ENCODE data around the gene IL9.

DNA sequence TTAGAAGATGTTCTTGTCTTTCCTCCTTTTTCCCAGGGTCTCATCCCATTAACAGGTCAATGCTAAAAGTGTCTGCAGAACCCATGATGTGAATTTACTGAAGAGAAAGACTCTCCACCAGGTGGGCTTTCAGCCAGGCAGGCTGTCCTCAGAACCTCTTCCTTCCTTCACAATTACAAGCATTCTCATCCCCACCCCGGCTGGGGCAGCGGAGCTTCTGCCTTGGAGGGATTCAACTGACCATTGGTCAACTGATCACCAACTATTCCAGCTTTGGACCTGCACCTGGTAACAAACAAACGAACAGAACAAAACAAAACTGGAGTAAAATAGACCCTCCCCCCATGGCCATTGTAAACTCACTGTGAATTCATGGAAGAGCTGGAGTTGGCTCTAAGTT lies 12.6 kb downstream of the IL9 start:
- no peak for TF ChIP-seq POLR2AphosphoS5 (IDR thresholded peaks at IDR 0.05; ENCODE audit: borderline replicate concordance, low read depth, low read length)
- no peak for TF ChIP-seq EZH2 (IDR thresholded peaks at IDR 0.05)
- TF ChIP-seq FOXP2 (optimal IDR thresholded peaks at IDR 0.05; ENCODE audit: control extremely low read depth, extremely low read length, insufficient read depth): no peak
